GM18505 (cell line): Measurements from ENCODE around the gene NECTIN1.

Experiments
- ATAC-seq: cut with Tn5 transposase; IDR thresholded peaks from one replicate; pipeline ENCODE4 v1.9.1; 2021; ENCODE audit not compliant: unreplicated experiment
- POLR2A ChIP-seq: IDR thresholded peaks from 4 replicates; pipeline ENCODE4 v1.6.1; 2011; ENCODE audit warnings: borderline replicate concordance; ENCODE audit not compliant: insufficient read depth, insufficient read length; ENCODE audit errors: extremely low read depth

The NECTIN1 gene

DNA sequence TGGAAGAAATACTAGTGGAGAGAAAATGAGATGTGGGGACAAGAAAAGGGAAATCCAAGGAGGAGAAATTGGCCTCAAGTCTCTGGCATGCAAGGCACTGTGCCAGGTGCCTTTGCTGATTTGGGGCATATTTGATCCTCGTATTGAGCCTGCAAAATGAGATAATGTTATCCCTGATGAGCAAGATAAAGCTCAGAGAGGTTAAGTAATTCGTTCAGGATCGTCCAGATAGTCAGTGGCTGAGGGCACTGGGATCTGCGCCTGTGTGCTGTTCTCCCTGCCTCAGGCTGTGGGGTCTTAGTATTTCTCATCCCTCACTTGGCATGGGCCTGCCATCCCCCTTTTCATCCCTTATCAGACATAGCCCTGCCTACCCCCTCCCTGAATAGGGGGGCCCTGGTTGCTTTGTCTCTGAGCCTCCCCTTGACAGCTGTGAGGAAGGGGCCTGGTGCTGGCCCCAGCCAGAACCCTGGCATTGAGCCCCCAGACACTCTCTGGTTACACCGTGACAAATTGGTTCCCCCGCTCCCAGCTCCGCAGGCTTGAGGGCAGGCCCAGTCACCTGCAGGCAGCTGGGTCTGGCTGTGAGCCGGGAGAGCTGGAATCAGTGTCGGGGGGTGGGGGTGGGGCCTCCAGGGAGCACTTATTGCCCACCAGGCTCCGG, 85.7 kb downstream of the NECTIN1 start:
- TF ChIP-seq POLR2A: no peak
- ATAC-seq: no peak

DNA sequence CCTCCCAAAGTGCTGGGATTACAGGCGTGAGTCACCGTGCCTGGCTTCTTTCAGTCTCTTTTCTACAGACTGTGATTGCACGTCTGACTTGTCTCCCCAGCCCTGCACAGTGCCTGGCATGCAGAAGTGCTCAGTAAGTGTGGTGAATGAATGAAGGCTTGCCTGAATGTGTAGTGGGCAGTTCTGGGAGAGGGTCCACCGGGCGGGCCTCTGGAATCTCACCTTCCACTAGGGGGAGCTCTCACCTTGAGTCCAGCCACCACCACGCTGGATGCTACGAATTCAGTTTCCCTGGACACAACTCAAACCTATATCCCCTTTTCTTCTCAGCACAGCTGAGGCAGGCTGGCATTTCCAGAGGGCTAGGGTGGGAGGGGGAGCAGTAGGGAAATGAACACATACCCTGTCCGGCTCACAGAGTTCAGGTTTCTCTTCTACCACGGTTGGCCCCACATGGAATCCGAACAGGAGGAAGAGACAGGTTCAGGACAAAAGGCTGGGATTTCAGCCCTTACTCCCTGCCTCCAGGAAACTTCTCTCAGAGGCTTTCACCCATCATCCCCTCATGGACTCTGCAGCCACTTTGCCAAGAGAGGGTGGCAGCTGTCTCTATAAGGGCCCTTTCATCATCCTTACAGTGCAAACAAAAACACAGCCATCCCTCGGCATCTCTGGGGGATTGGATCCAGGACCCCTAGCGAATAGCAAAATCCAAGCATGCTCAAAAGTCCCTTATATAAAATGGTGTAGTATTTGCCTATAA, 86.8 kb downstream of the NECTIN1 start:
- no peak for ATAC-seq
- TF ChIP-seq POLR2A: no peak

DNA sequence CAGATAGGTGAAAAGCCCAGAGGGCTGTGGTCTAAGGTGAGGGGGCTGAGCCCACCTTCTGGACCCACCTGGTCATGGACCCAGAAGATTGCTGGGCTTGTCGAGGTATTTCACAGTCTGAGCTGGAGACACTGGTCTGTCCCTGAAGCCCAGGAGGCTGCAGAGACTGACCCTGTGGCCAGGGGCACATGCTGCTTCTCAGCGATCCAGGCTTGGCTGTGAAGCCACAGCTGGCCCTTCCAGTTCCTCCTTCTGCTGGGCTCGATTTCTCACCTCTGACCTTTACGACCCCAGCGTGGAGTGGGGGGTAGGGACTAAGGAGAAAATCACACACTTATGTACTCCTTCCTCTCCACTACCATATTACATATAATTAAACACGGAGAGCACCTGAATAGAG, 88.5 kb downstream of the NECTIN1 start:
- no peak for ATAC-seq
- no peak for TF ChIP-seq POLR2A

DNA sequence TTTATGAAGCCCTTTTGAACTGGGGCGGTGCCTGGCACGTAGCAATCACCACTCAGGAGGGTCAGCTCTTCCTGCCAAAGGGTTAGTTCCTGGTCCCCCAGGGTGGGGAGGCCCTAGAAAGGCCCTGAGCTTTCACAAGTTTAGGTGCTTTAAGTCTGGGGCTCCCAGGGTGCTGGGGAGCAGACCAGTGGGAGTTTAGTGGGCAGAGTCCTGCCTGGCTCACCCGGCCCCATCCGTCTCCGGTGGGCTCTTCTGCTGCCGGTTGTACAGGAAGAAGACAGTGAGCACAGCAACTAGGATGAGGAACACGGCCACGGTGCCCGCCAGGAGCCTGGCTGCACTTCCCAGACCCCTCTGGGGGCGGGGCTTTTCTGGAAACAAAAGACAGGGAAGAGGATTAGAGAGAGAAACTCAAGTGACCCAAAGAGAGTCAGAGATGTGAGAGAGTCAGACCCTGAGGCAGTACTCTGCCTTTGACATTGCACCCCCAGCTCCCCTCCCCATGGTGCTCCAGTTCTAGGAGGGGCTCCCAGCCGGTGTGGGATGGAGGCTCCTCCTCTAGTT, 89.3 kb downstream of the NECTIN1 start:
- TF ChIP-seq POLR2A: no peak
- ATAC-seq: no peak

DNA sequence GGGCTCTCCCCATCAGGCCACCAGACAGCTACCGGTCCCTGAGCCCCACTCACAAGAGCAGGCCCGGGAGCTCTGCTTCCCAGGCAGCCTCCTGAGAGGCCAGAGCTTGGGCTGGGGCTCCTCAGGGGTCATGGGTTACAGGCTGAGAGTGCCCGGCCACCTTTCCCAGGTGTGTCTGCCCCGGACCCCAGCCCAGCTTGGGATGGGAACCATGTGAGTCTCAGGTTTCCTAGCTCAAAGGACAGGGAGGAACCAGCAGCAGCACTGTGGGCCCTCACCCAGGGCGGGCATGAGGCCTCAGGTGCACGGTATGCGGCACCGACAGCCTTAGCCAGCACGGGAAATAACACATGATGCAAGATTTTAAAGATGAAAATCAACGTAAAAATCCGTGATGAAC, 90.1 kb downstream of the NECTIN1 start:
- TF ChIP-seq POLR2A: no peak
- no peak for ATAC-seq

DNA sequence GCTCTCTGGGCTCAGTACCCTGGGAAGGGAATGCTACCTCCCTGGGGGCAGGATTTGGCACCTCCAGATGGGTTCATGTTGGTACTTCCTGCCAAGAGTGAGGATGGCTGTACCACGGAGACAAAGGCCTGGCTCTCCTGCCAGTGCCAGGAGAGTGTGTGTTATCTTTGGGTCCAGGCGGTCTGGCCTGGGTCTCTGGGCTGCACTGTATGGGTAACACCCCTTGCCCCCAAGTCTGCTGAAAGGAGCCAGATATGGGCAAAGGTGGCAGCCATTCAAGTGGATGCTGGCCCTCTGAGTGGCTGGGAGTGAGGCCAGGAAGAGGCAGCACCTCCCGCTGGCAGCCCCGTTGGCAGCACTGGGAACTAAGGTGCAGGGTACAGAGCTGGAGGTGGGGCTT, 91.5 kb downstream of the NECTIN1 start:
- no peak for ATAC-seq

DNA sequence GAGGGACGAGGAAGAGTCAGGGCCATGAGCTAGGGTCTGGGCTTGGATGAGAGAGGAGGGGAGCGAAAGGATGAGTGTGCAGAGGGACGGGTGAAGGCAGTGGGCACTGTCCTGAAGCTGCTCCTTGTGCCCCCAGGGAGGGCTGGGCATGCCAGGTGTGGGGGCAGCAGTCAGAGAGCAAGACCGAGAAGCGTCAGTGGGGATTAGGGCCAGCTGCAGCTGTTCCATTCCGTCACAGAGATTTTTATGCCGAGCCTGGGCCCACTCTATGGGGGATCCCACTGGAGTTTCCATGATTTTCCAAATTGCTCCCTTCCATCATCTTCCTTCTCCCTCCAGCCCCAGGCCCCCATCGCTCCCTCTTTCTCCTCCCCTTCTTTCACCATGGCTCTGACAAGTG, 93.2 kb downstream of the NECTIN1 start:
- no peak for ATAC-seq
- TF ChIP-seq POLR2A: no peak

More for the DNA sequence above, 91.5 kb downstream of the NECTIN1 start:
- TF ChIP-seq POLR2A: no peak

DNA sequence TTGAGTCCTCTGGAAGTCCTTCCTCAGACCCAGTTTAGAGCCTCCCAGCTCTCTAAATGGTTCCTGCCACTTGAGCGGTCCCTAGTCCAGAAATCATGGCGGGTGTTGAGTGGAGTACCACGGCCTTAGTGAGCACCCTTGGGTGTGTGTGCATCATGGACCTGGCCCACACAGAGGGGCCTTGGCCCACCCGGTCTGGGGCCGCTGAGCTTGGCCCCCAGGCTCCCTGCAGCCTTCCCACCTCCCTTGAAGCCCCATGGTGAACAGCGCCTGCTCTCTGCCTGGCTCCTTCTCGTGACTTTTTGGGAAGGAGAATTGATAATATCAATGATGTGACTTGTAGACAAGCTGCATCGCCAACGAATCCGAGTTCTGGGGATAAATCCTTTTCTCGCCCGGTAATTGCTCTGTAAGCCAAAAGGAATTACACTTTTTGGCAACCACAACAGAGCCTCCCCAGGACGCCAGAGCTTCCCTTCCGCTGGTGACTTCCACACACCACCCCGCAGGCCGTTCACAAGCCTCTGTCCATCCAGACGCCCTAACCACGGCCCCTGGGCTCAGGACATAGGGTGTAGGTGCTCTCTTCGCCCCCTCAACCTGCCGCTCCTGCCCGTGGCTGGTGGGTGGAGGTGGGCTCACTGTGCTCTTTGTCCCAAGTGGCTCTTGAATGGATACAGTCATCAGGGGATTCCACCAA, 93.8 kb downstream of the NECTIN1 start:
- no peak for ATAC-seq
- no peak for TF ChIP-seq POLR2A

DNA sequence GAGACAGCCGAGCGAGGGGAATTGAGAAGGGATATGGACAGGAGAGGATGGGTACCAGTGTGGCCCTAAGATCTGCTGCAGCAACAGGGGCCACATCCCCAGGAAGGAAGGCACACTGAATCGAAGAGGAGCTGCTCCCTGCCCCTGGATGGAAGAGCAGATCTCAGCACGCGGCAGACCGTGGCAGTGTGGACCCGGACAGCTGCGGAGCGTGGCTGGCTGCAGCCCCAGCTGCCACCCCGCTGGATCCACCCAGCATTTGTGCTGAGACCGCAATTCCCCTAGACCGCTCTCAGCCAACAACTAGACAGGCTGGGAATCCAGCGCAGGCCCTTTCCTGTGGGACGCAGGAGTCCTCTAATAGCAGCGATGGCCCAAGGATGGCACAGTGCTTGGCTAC, 94.7 kb downstream of the NECTIN1 start:
- no peak for ATAC-seq
- no peak for TF ChIP-seq POLR2A

DNA sequence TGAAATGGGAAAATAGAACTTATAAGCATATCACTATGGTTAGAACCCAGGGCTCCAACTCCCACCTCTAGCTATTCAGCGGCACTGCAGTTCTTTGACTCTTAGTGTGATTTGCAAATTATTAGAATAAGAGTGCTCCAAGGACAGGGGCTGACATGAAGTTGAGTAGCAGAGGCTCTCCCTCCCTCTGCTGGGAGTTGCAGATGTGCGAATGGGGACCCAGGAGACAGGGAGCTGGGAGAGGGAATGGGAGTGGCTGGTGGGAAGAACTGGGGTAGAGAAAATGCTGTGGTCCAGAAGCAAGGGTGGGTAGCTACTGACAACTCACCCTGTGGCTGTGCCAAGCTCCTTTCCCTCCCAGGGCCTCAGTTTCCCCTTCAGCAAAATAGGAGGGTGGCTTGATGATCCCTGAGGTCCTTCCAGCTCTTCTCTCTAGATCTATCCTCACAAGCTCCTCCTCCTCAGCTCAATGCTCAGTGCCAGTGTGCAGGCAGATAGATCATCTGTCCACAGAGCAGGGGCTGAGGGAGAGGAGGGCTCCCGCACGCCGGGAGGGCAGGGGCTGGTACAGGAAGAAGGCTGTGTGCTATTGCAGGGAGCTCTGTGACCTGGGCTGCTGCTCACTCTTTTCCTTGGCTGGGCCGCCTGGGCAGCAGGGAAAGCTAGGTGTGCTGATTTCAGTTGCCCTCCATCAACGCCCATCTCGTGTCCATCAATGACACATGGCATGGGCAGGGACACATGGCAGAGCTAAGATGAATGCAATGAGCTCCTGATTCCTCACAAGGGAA, 99.0 kb downstream of the NECTIN1 start:
- ATAC-seq: no peak
- TF ChIP-seq POLR2A: no peak

DNA sequence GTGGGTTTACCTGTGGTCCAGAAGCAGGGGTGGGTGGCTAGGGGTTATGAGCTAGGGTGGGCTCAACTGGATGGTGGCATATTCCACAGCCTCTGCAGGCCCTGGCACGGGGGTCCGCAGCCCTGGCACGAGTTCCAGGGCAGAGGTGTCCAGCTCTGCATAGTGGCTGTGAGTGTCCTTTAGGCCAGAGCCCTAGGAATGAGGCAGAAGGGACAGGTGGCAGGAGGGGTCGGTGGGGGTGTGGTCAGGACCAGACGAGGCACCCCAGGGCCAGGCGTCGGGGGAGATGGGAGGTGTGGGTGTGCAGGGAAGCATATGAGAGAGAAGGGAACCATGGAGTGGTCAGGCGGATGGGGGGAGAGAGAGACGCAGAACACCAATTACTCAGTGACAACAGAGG, 99.9 kb downstream of the NECTIN1 start:
- TF ChIP-seq POLR2A: no peak
- ATAC-seq: no peak

DNA sequence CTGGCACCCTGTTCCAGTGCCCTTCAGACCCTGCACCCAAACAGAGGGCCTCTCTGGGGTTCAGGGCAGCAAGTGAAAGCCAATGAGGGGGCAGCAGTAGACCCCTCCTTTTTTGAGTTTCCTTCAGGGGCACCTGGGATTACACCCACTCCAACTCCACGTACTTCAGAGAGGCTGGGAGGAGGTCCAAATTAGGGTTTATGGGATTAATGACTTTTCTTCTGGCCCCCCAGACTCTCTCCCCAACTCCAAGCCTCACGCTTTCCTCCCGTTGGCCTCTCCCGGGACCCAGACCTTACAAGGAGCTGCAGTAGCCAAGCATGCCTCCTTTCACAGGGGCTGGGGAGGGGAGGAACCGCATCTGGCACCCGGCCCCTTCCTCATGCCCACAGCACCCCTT, 101.7 kb downstream of the NECTIN1 start:
- no peak for TF ChIP-seq POLR2A
- ATAC-seq: no peak

DNA sequence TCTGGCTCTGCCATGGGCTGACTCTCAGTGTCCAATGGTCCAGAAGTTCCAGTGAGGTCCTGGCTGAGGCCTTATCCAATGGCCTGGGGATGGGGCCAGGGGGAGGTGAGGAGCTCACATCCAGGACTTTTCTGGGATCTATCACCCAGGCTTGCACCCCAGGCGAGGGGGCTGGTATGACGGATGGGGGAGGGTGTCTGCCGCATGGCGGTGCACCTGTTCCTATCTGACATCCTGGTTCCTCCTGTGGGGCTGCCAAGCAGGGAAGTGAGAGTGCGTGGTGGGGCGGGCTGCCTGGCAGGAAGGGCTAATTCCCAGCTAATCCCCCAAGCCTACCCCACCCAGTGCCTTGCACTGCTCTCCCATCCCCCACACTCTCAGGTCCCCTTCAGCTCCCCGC, 102.1 kb downstream of the NECTIN1 start:
- no peak for TF ChIP-seq POLR2A
- ATAC-seq: no peak
